T-cell (primary cell): Measurements from ENCODE around the gene TEX2. TPM values are rescaled to one million over a fixed set of nuclear protein-coding genes. Genes with fewer than 3 reads are reported as not detected.

Experiments used
- ATAC-seq, 4 experiments: fragments of 200-7000 bp in 3 of 4; fragments of 150-1000 bp in 1 of 4; cut with Tn5 transposase; replicated peaks in 1 of 4; 1 replicate in 3 of 4; 2 replicates in 1 of 4; pipeline ENCODE4 v1.10.0; 2021; ENCODE audit warnings: moderate library complexity in 3 of 4, mild to moderate bottlenecking in 2 of 4, moderate number of reproducible peaks in 1 of 4
- CTCF ChIA-PET, 2 donors: fragments of 300-600 bp; sonication (Branson Sonifier 250); formaldehyde crosslinking; loops; one replicate each; lab custom pipeline; 2022; ENCODE audit warnings: antibody characterized with exemption in 2 of 2; lab: Charles Lee
- POLR2A ChIA-PET, 2 donors: fragments of 300-600 bp; sonication (Branson Sonifier 250); formaldehyde crosslinking; loops; one replicate each; lab custom pipeline; 2022; ENCODE audit warnings: antibody characterized with exemption in 2 of 2; lab: Charles Lee
- DNase-seq, 35 experiments: peaks; one replicate each; pipeline versions ENCODE4 v3.0.0 to v3.0.0-alpha.2; 2013 to 2023
- H3K27ac ChIP-seq: one replicate; pipeline ENCODE4 v1.5.1; 2013; ENCODE audit warnings: low read length
- H3K27me3 ChIP-seq, 2 experiments: replicated peaks in 1 of 2; 1 replicate in 1 of 2; 2 replicates in 1 of 2; pipeline versions ENCODE4 v1.6.1 to v1.7.0; 2013; ENCODE audit warnings: low read length in 1 of 2, mixed read lengths in 1 of 2; ENCODE audit not compliant: control insufficient read depth in 2 of 2, insufficient read depth in 2 of 2; ENCODE audit errors: extremely low read depth in 1 of 2
- H3K36me3 ChIP-seq, 2 donors: 1 replicate in 1 of 2; 2 replicates in 1 of 2; pipeline versions ENCODE4 v1.6.1 to v1.7.0; 2013; ENCODE audit warnings: low read length in 1 of 2; ENCODE audit not compliant: control insufficient read depth in 2 of 2, insufficient read depth in 1 of 2; ENCODE audit errors: extremely low read depth in 1 of 2
- H3K4me1 ChIP-seq, 2 experiments: 1 replicate in 1 of 2; 2 replicates in 1 of 2; pipeline versions ENCODE4 v1.6.1 to v1.7.0; 2013; ENCODE audit warnings: low read length in 2 of 2, mixed read lengths in 1 of 2; ENCODE audit not compliant: insufficient read depth in 2 of 2, control insufficient read depth in 1 of 2; ENCODE audit errors: extremely low read depth in 1 of 2
- H3K4me3 ChIP-seq, 2 donors: 1 replicate in 1 of 2; 2 replicates in 1 of 2; pipeline versions ENCODE4 v1.5.1 to v1.7.0; 2013; ENCODE audit warnings: mild to moderate bottlenecking in 2 of 2, low read length in 1 of 2, moderate library complexity in 1 of 2; ENCODE audit not compliant: control insufficient read depth in 1 of 2; ENCODE audit errors: extremely low read depth in 1 of 2
- H3K9me3 ChIP-seq: 2 replicates; pipeline ENCODE4 v1.7.0; 2013
- H3K27ac Mint-ChIP-seq, 2 donors: one replicate each; pipeline ENCODE4 v1.8.0; 2020 to 2021; ENCODE audit warnings: mild to moderate bottlenecking in 2 of 2, mixed read lengths in 2 of 2
- H3K27me3 Mint-ChIP-seq, 2 donors: one replicate each; pipeline ENCODE4 v1.8.0; 2021 to 2022; ENCODE audit warnings: mixed read lengths in 2 of 2
- H3K36me3 Mint-ChIP-seq: one replicate; pipeline ENCODE4 v1.8.0; 2021; ENCODE audit warnings: mixed read lengths
- H3K4me1 Mint-ChIP-seq, 3 donors: one replicate each; pipeline ENCODE4 v1.8.0; 2020 to 2022; ENCODE audit warnings: mixed read lengths in 3 of 3, mild to moderate bottlenecking in 1 of 3
- H3K4me3 Mint-ChIP-seq, 3 donors: one replicate each; pipeline ENCODE4 v1.8.0; 2020 to 2022; ENCODE audit warnings: mild to moderate bottlenecking in 3 of 3, mixed read lengths in 3 of 3, moderate library complexity in 3 of 3
- H3K9me3 Mint-ChIP-seq, 3 donors: one replicate each; pipeline ENCODE4 v1.8.0; 2020 to 2022; ENCODE audit warnings: mixed read lengths in 3 of 3
- WGBS: methylation state at CpG from one replicate; pipeline ENCODE4 v1.1.5; 2013; ENCODE audit warnings: missing lambda C conversion rate; ENCODE audit not compliant: insufficient coverage; 5-methylcytosine and 5-hydroxymethylcytosine counted together
- total RNA-seq, 35 experiments: library from RNA in 6 of 35; stranded (reverse) in 6 of 35; fragments of 120-200 nt in 1 of 35; gene quantifications; one replicate each; pipeline versions ENCODE4 v1.2.1 to v1.2.4 and lab custom pipeline; 2013 to 2026

The TEX2 gene
- total RNA-seq, 5 donors from 2014 or later (not counting 1 experiment from before 2014, with no cell fraction given): 12.5 to 16.4 (median 14.8) TPM

GRCh38 chr17:64103391-64104364, 159.4 kb downstream of the TEX2 start:
- Mint-ChIP-seq H3K9me3 (no peaks in the 10 kb centered on the region), H3K27me3 (no peaks in the 10 kb centered on the region), H3K4me3 (no peak overlapping the region), H3K36me3 (peaks cover 18% of the 10 kb centered on the region), H3K27ac (peak overlapping the region; percentile 22 to 60), H3K4me1 (peaks cover 56 to 85% (median 59%) of the 10 kb centered on the region in 3 donors)
- DNase-seq (no peak), ATAC-seq (no peak)
- peaks cover 0 to 3% of the 10 kb centered on the region in 2 donors for H3K36me3 ChIP-seq
- no CpG with 5 or more reads among the region's 5 CpGs for WGBS
- ChIA-PET POLR2A (interaction anchor here (0.5 to 0.7 kb wide), 6 partner anchors 11 to 427 kb away, joined by 3 to 8 read pairs (median 6); partner anchors contain the start of gene ICAM2 (in 1 of the 2)), CTCF (interaction anchor here in 1 of 2 donors (0.6 to 1.3 kb wide), 4 partner anchors 11 to 75 kb away, joined by 3 to 5 read pairs (median 3); no protein-coding TSS in a partner anchor)
- no peak overlapping the region for H3K27ac ChIP-seq
- H3K9me3 ChIP-seq: no peaks in the 10 kb centered on the region
- no peak overlapping the region for H3K4me3 ChIP-seq
- H3K4me1 ChIP-seq: peaks cover 16 to 45% of the 10 kb centered on the region in 2 experiments
- H3K27me3 ChIP-seq: no peaks in the 10 kb centered on the region

GRCh38 chr17:64102627-64103390, 160.3 kb downstream of the TEX2 start:
- H3K27me3 ChIP-seq: no peaks in the 10 kb centered on the region
- no peak overlapping the region for H3K4me3 ChIP-seq
- H3K9me3 Mint-ChIP-seq: no peaks in the 10 kb centered on the region
- H3K27me3 Mint-ChIP-seq: no peaks in the 10 kb centered on the region
- ChIA-PET CTCF (interaction anchor here in 1 of 2 donors (0.6 to 1.3 kb wide), 3 partner anchors 31 to 82 kb away, joined by 3 to 5 read pairs (median 5); no protein-coding TSS in a partner anchor), POLR2A (interaction anchor here (0.5 to 0.7 kb wide), 3 partner anchors 39 to 233 kb away, joined by 6 to 8 read pairs (median 8); partner anchors contain the start of gene ICAM2 (in 1 of the 2))
- H3K36me3 ChIP-seq: peaks cover 0 to 3% of the 10 kb centered on the region in 2 donors
- H3K9me3 ChIP-seq: no peaks in the 10 kb centered on the region
- DNase-seq (no peak), ATAC-seq (no peak)
- no peak overlapping the region for H3K27ac ChIP-seq
- H3K4me1 Mint-ChIP-seq: peaks cover 55 to 84% (median 59%) of the 10 kb centered on the region in 3 donors
- peak overlapping the region; percentile 34 to 46 for H3K27ac Mint-ChIP-seq
- no peak overlapping the region for H3K4me3 Mint-ChIP-seq
- peaks cover 13 to 45% of the 10 kb centered on the region in 2 experiments for H3K4me1 ChIP-seq
- WGBS: 71% methylated on average over 2 of the region's 7 CpGs
- peaks cover 23% of the 10 kb centered on the region for H3K36me3 Mint-ChIP-seq

GRCh38 chr17:64099543-64099942, 163.5 kb downstream of the TEX2 start:
- no peak overlapping the region for H3K4me3 ChIP-seq
- peaks cover 3 to 29% of the 10 kb centered on the region in 2 donors for H3K36me3 ChIP-seq
- CTCF ChIA-PET: interaction anchor here in 1 of 2 donors (0.6 kb wide), 1 partner anchor 695 kb away, joined by 3 read pairs; no protein-coding TSS in a partner anchor
- peaks cover 5 to 32% of the 10 kb centered on the region in 2 experiments for H3K4me1 ChIP-seq
- ATAC-seq: no peak
- no peak overlapping the region for H3K4me3 Mint-ChIP-seq
- H3K27ac Mint-ChIP-seq: no peak overlapping the region
- H3K36me3 Mint-ChIP-seq: peaks cover 49% of the 10 kb centered on the region
- H3K4me1 Mint-ChIP-seq: peaks cover 56 to 82% (median 57%) of the 10 kb centered on the region in 3 donors
- no peak overlapping the region for H3K27ac ChIP-seq
- no peaks in the 10 kb centered on the region for H3K9me3 ChIP-seq
- no peaks in the 10 kb centered on the region for H3K27me3 Mint-ChIP-seq
- POLR2A ChIA-PET: no interaction called here
- no peaks in the 10 kb centered on the region for H3K27me3 ChIP-seq
- DNase-seq: no peak
- H3K9me3 Mint-ChIP-seq: no peaks in the 10 kb centered on the region
- WGBS: 100% methylated on average over 4 of the region's 6 CpGs

Other genes starting within 250 kb of the TEX2 start
- 100 to 1,000 TPM in 3 of 5 donors, 10 to 100 TPM in 2; 69.6 to 132 (median 116) TPM for gene ICAM2, start 242.6 kb downstream of the TEX2 start, total RNA-seq
- gene ERN1, start 133.1 kb downstream of the TEX2 start, total RNA-seq: 100 to 1,000 TPM in 3 of 5 donors, 10 to 100 TPM in 2; 71.2 to 146 (median 112) TPM
- gene PECAM1, start 127.6 kb upstream of the TEX2 start, total RNA-seq: 10 to 100 TPM; 20.9 to 69.3 (median 57.1) TPM
- under 1 TPM in 2 of 5 donors, not detected in 3; 0.22 to 0.76 TPM for gene MILR1, start 185.9 kb upstream of the TEX2 start, total RNA-seq
- gene POLG2, start 233.8 kb upstream of the TEX2 start, total RNA-seq: 10 to 100 TPM; 43.1 to 71.4 (median 59.3) TPM
- gene DDX5, start 243.0 kb upstream of the TEX2 start, total RNA-seq: 1,000 to 10,000 TPM; 1,461 to 3,147 (median 1,608) TPM
- 100 to 1,000 TPM in 2 of 5 donors, 10 to 100 TPM in 3; 77.0 to 168 (median 91.9) TPM for gene CEP95, start 243.7 kb upstream of the TEX2 start, total RNA-seq